Adrenal gland (tissue), 12 donors: ENCODE measurements around the gene EXOC3. TPM values are rescaled to one million over a fixed set of nuclear protein-coding genes. Genes with fewer than 3 reads are reported as not detected.

ENCODE experiments used
- DNase-seq, 7 donors: peaks; one replicate each; pipeline ENCODE4 v3.0.0-alpha.2; 2019 to 2020
- H3K27ac ChIP-seq, 5 donors: fragments of 200-600 bp; sonication (generic) in 4 of 5; 1 replicate in 3 of 5; 2 replicates in 2 of 5; pipeline versions ENCODE4 v1.5.1 to v1.8.0; 2016 to 2020; ENCODE audit warnings: mild to moderate bottlenecking in 1 of 5
- H3K27me3 ChIP-seq: fragments of 200-600 bp; 2 replicates; pipeline ENCODE4 v1.8.0; 2021
- H3K36me3 ChIP-seq, 2 donors: fragments of 200-600 bp; replicated peaks in 1 of 2; 1 replicate in 1 of 2; 2 replicates in 1 of 2; pipeline versions ENCODE4 v1.5.1 to v1.8.0; 2018 to 2022
- H3K4me1 ChIP-seq, 2 donors: fragments of 200-600 bp; replicated peaks in 1 of 2; 1 replicate in 1 of 2; 2 replicates in 1 of 2; pipeline versions ENCODE4 v1.5.1 to v1.8.0; 2018 to 2021
- H3K4me3 ChIP-seq, 4 donors: fragments of 200-600 bp; sonication (generic) in 3 of 4; one replicate each; pipeline ENCODE4 v1.5.1; 2016 to 2018
- H3K9me3 ChIP-seq, 3 donors: fragments of 200-600 bp; sonication (generic) in 1 of 3; replicated peaks in 1 of 3; 1 replicate in 2 of 3; 2 replicates in 1 of 3; pipeline versions ENCODE4 v1.5.1 to v1.8.0; 2016 to 2021
- CTCF ChIP-seq, 6 experiments: fragments of 450-650 bp in 4 of 6; fragments of 200-600 bp in 2 of 6; sonication (generic) in 1 of 6; IDR thresholded peaks; 1 replicate in 5 of 6; 2 replicates in 1 of 6; pipeline versions ENCODE4 v1.5.1 to v1.8.0; 2016 to 2021; ENCODE audit warnings: antibody characterized with exemption in 6 of 6, mild to moderate bottlenecking in 2 of 6, moderate library complexity in 1 of 6
- POLR2A ChIP-seq, 2 donors: fragments of 450-650 bp; IDR thresholded peaks; one replicate each; pipeline ENCODE4 v1.6.1; 2017; ENCODE audit warnings: antibody characterized with exemption in 2 of 2, mild to moderate bottlenecking in 2 of 2, moderate library complexity in 1 of 2
- WGBS, 4 donors: extraction: QIAGEN DNeasy Blood & Tissue Kit in 2 of 4; methylation state at CpG; one replicate each; pipeline versions ENCODE4 v1.1.5 to v1.1.7; 2013 to 2017; 5-methylcytosine and 5-hydroxymethylcytosine counted together
- intact Hi-C, 2 donors: fragments of 100-400 bp; cut with DNase I; formaldehyde crosslinking; loops; one replicate each; pipeline versions ENCODE4 v1.14.1 to v1.15.0; 2022 to 2023
- polyA plus RNA-seq, 3 donors: library from polyadenylated mRNA; stranded (reverse); fragments of 200-250 nt in 2 of 3; fragments of 350-450 nt in 1 of 3; fragmentation: Illumina TruSeq in 1 of 3; extraction: RNeasy Lipid Tissue Mini Kit (QIAGEN cat#74804) in 1 of 3; gene quantifications; one replicate each; pipeline ENCODE4 v1.2.3, GENCODE V29; 2013 to 2014
- total RNA-seq, 9 donors: library from RNA; depleted of rRNA in 4 of 9; stranded (reverse); fragments of >200 nt in 4 of 9; fragments of 120-200 nt in 1 of 9; fragmentation: NEBNext Ultra II Directional in 1 of 9; extraction: Animal tissue kit (Norgen Biotek cat#: 25700) in 1 of 9; gene quantifications; one replicate each; pipeline versions ENCODE4 v1.1.0 to v1.2.4, GENCODE V29; 2013 to 2023
- donor health status: healthy with polysubstance abuse.
- donor health status: Bipolar disorder and iron deficiency.
- donor health status: DM: yes; HTN: yes; CAD: no.
- donor health status: DM: no; HTN: no; CAD: no.
- donor health status: DM: no; HTN: no; CAD: no.
- donor health status: DM: yes; HTN: yes; CAD: no.

EXOC3 gene
- total and polyA plus RNA-seq, 12 donors = 24.7 to 66.4 (median 42.7) TPM

GRCh38 chr5:420632-421286, 22.2 kb upstream of the EXOC3 start:
- no peaks in the 10 kb centered on the region for H3K9me3 ChIP-seq
- no peaks in the 10 kb centered on the region for H3K36me3 ChIP-seq
- intact Hi-C loops = no loop called here
- no peak overlapping the region for H3K27ac ChIP-seq
- WGBS, 4 donors = 92 to 95% (median 93%) methylated on average over 32 to 52 of the region's 52 CpGs
- H3K27me3 ChIP-seq = no peaks in the 10 kb centered on the region
- H3K4me1 ChIP-seq = peaks cover 3 to 5% of the 10 kb centered on the region in 2 donors
- TF ChIP-seq POLR2A (IDR thresholded peaks at IDR 0.05) (no peak), CTCF (IDR thresholded peaks at IDR 0.05) (no peak)
- DNase-seq = no peak
- no peak overlapping the region for H3K4me3 ChIP-seq

- intact Hi-C loops = no loop called here
- Histone ChIP-seq H3K36me3 (no peaks in the 10 kb centered on the region), H3K9me3 (no peaks in the 10 kb centered on the region), H3K27me3 (no peaks in the 10 kb centered on the region), H3K4me1 (no peaks in the 10 kb centered on the region), H3K27ac (no peak overlapping the region), H3K4me3 (no peak overlapping the region)
- WGBS, 4 donors = 84 to 92% (median 90%) methylated on average over 23 to 34 of the region's 34 CpGs
- TF ChIP-seq POLR2A (IDR thresholded peaks at IDR 0.05) (no peak), CTCF (IDR thresholded peaks at IDR 0.05) (no peak)
- no peak for DNase-seq
These were observed 21.6 kb upstream of the EXOC3 start for GRCh38 chr5:421287-421880.

- intact Hi-C loops = no loop called here
- 85 to 95% (median 93%) methylated on average over 12 to 13 of the region's 13 CpGs for WGBS, 4 donors
- no peak overlapping the region for H3K4me3 ChIP-seq
- H3K36me3 ChIP-seq = no peaks in the 10 kb centered on the region
- DNase-seq = no peak
- H3K4me1 ChIP-seq = no peaks in the 10 kb centered on the region
- no peaks in the 10 kb centered on the region for H3K27me3 ChIP-seq
- TF ChIP-seq CTCF (IDR thresholded peaks at IDR 0.05) (no peak), POLR2A (IDR thresholded peaks at IDR 0.05) (no peak)
- H3K9me3 ChIP-seq = no peaks in the 10 kb centered on the region
- H3K27ac ChIP-seq = no peak overlapping the region
These were observed 21.1 kb upstream of the EXOC3 start for GRCh38 chr5:421901-422300.

GRCh38 chr5:422323-423232, 20.4 kb upstream of the EXOC3 start:
- no peak overlapping the region for H3K27ac ChIP-seq
- WGBS, 4 donors = 86 to 90% (median 90%) methylated on average over 32 of the region's 32 CpGs
- intact Hi-C loops = no loop called here
- H3K4me3 ChIP-seq = no peak overlapping the region
- no peak for TF ChIP-seq CTCF (IDR thresholded peaks at IDR 0.05)
- no peak for TF ChIP-seq POLR2A (IDR thresholded peaks at IDR 0.05)
- no peaks in the 10 kb centered on the region for H3K36me3 ChIP-seq
- no peaks in the 10 kb centered on the region for H3K4me1 ChIP-seq
- peak in 1 of 7 donors; percentile 5 for DNase-seq
- no peaks in the 10 kb centered on the region for H3K9me3 ChIP-seq
- H3K27me3 ChIP-seq = no peaks in the 10 kb centered on the region
